Body of pancreas (tissue), 4 donors: ENCODE measurements around the gene MCTP1. TPM values are rescaled to one million over a fixed set of nuclear protein-coding genes. Genes with fewer than 3 reads are reported as not detected.

Experiments used
- ATAC-seq: fragments of 150-250 bp; one replicate; pipeline ENCODE4 v1.9.1; 2016
- DNase-seq, 4 donors: peaks; one replicate each; pipeline ENCODE4 v3.0.0-alpha.2; 2019
- H3K27ac ChIP-seq, 4 donors: fragments of 200-600 bp; sonication (generic); 1 replicate in 3 of 4; 2 replicates in 1 of 4; pipeline versions ENCODE4 v1.5.1 to v1.6.1; 2016 to 2019; ENCODE audit warnings: mild to moderate bottlenecking in 1 of 4, mixed read lengths in 1 of 4, moderate library complexity in 1 of 4
- H3K27me3 ChIP-seq, 2 donors: fragments of 200-600 bp; sonication (generic); one replicate each; pipeline ENCODE4 v1.6.0; 2016; ENCODE audit warnings: mild to moderate bottlenecking in 1 of 2
- H3K36me3 ChIP-seq, 2 donors: fragments of 200-600 bp; sonication (generic); replicated peaks in 1 of 2; 2 replicates each; pipeline ENCODE4 v1.5.1; 2016; ENCODE audit warnings: low read depth in 2 of 2; ENCODE audit not compliant: insufficient read depth in 1 of 2
- H3K4me1 ChIP-seq: fragments of 200-600 bp; sonication (generic); one replicate; pipeline ENCODE4 v1.6.0; 2016
- H3K4me3 ChIP-seq, 2 donors: fragments of 200-600 bp; sonication (generic); 1 replicate in 1 of 2; 2 replicates in 1 of 2; pipeline ENCODE4 v1.5.1; 2016 to 2019
- H3K9me3 ChIP-seq, 3 donors: fragments of 200-600 bp; sonication (generic); 1 replicate in 2 of 3; 2 replicates in 1 of 3; pipeline ENCODE4 v1.5.1; 2016
- CTCF ChIP-seq, 7 experiments: fragments of 450-650 bp in 4 of 7; fragments of 200-600 bp in 3 of 7; sonication (generic) in 3 of 7; IDR thresholded peaks; one replicate each; pipeline ENCODE4 v1.5.1; 2016 to 2019; ENCODE audit warnings: antibody characterized with exemption in 7 of 7
- POLR2A ChIP-seq, 3 donors: fragments of 450-650 bp; IDR thresholded peaks; one replicate each; pipeline ENCODE4 v1.6.1; 2016; ENCODE audit warnings: antibody characterized with exemption in 3 of 3, mild to moderate bottlenecking in 2 of 3
- WGBS, 2 donors: methylation state at CpG; one replicate each; pipeline ENCODE4 v1.1.5; 2017; 5-methylcytosine and 5-hydroxymethylcytosine counted together
- intact Hi-C: fragments of 100-400 bp; cut with DNase I; formaldehyde crosslinking; loops from one replicate; pipeline ENCODE4 v1.15.1; 2023
- total RNA-seq, 2 donors: library from RNA; depleted of rRNA; stranded (reverse); fragments of >200 nt; gene quantifications; one replicate each; pipeline ENCODE4 v1.1.0, GENCODE V29; 2016

Gene MCTP1
- total RNA-seq, 2 donors from 2014 or later: 3.6 to 8.8 TPM

- intact Hi-C loops: no loop called here
Observed at GRCh38 chr5:94740286-94740685, 544.6 kb downstream of the MCTP1 start.

GRCh38 chr5:94736498-94736897 is 548.4 kb downstream of the MCTP1 start:
- no peaks in the 10 kb centered on the region for H3K27me3 ChIP-seq
- 32 to 46% methylated on average over 1 of the region's 1 CpG for WGBS, 2 donors
- TF ChIP-seq CTCF (IDR thresholded peaks at IDR 0.05) (no peak), POLR2A (IDR thresholded peaks at IDR 0.05) (no peak)
- no peak overlapping the region for H3K4me3 ChIP-seq
- no peaks in the 10 kb centered on the region for H3K4me1 ChIP-seq
- no peaks in the 10 kb centered on the region for H3K9me3 ChIP-seq
- ATAC-seq: no peak
- H3K36me3 ChIP-seq: no peaks in the 10 kb centered on the region
- no peak for DNase-seq
- intact Hi-C loops: no loop called here
- no peak overlapping the region for H3K27ac ChIP-seq

More at GRCh38 chr5:94740286-94740685, 544.6 kb downstream of the MCTP1 start:
- Histone ChIP-seq H3K27ac (no peak overlapping the region), H3K27me3 (no peaks in the 10 kb centered on the region), H3K9me3 (no peaks in the 10 kb centered on the region), H3K4me3 (no peak overlapping the region), H3K36me3 (no peaks in the 10 kb centered on the region), H3K4me1 (no peaks in the 10 kb centered on the region)
- 54 to 60% methylated on average over 2 of the region's 2 CpGs for WGBS, 2 donors
- TF ChIP-seq CTCF (IDR thresholded peaks at IDR 0.05) (no peak), POLR2A (IDR thresholded peaks at IDR 0.05) (no peak)
- no peak for ATAC-seq
- no peak for DNase-seq

GRCh38 chr5:94731471-94731870 is 553.4 kb downstream of the MCTP1 start:
- no peak overlapping the region for H3K27ac ChIP-seq
- no peaks in the 10 kb centered on the region for H3K9me3 ChIP-seq
- intact Hi-C loops: no loop called here
- TF ChIP-seq POLR2A (IDR thresholded peaks at IDR 0.05) (no peak), CTCF (IDR thresholded peaks at IDR 0.05) (no peak)
- no peak for DNase-seq
- H3K36me3 ChIP-seq: no peaks in the 10 kb centered on the region
- ATAC-seq: no peak
- WGBS, 2 donors: 8 to 10% methylated on average over 1 of the region's 1 CpG
- H3K4me3 ChIP-seq: no peak overlapping the region
- H3K4me1 ChIP-seq: peaks cover 5% of the 10 kb centered on the region
- H3K27me3 ChIP-seq: no peaks in the 10 kb centered on the region

GRCh38 chr5:94725142-94725541 is 559.8 kb downstream of the MCTP1 start:
- ATAC-seq: no peak
- no peaks in the 10 kb centered on the region for H3K27me3 ChIP-seq
- H3K27ac ChIP-seq: peak overlapping the region in 1 of 4 donors; percentile 24
- no peaks in the 10 kb centered on the region for H3K9me3 ChIP-seq
- DNase-seq: no peak
- intact Hi-C loops: no loop called here
- H3K4me3 ChIP-seq: no peak overlapping the region
- H3K36me3 ChIP-seq: no peaks in the 10 kb centered on the region
- 20 to 44% methylated on average over 1 of the region's 1 CpG for WGBS, 2 donors
- TF ChIP-seq CTCF (IDR thresholded peaks at IDR 0.05) (no peak), POLR2A (IDR thresholded peaks at IDR 0.05) (no peak)
- peaks cover 10% of the 10 kb centered on the region for H3K4me1 ChIP-seq

- H3K27ac ChIP-seq: no peak overlapping the region
- DNase-seq: peak; percentile 13 to 69 (median 28)
- H3K4me3 ChIP-seq: no peak overlapping the region
- no peaks in the 10 kb centered on the region for H3K36me3 ChIP-seq
- WGBS, 2 donors: 41 to 53% methylated on average over 3 of the region's 3 CpGs
- H3K27me3 ChIP-seq: no peaks in the 10 kb centered on the region
- no peaks in the 10 kb centered on the region for H3K4me1 ChIP-seq
- TF ChIP-seq CTCF (IDR thresholded peaks at IDR 0.05) (no peak), POLR2A (IDR thresholded peaks at IDR 0.05) (no peak)
- intact Hi-C loops: no loop called here
- peak; percentile 30 for ATAC-seq
- no peaks in the 10 kb centered on the region for H3K9me3 ChIP-seq
Observed at GRCh38 chr5:94715768-94716167, 569.1 kb downstream of the MCTP1 start.
